Heart right ventricle (tissue), 16 donors: ENCODE results near the gene UNC80. TPM values are rescaled to one million over a fixed set of nuclear protein-coding genes. Genes with fewer than 3 reads are reported as not detected.

Source experiments
- ATAC-seq, 8 donors: fragments of 200-7000 bp; cut with Tn5 transposase; one replicate each; pipeline ENCODE4 v1.9.1; 2020; ENCODE audit warnings: mild to moderate bottlenecking in 8 of 8, moderate library complexity in 8 of 8, moderate number of reproducible peaks in 1 of 8
- DNase-seq, 2 donors: peaks; one replicate each; pipeline ENCODE4 v3.0.0-alpha.2; 2020
- H3K27ac ChIP-seq, 10 donors: fragments of 200-600 bp; sonication (generic) in 2 of 10; one replicate each; pipeline versions ENCODE4 v1.5.0 to v1.8.0; 2020 to 2022; ENCODE audit warnings: mild to moderate bottlenecking in 3 of 10
- H3K27me3 ChIP-seq, 7 donors: fragments of 200-600 bp; one replicate each; pipeline ENCODE4 v1.8.0; 2021 to 2022; ENCODE audit warnings: mild to moderate bottlenecking in 2 of 7
- H3K36me3 ChIP-seq, 9 donors: fragments of 200-600 bp; sonication (generic) in 1 of 9; one replicate each; pipeline versions ENCODE4 v1.5.0 to v1.8.0; 2020 to 2022; ENCODE audit warnings: mild to moderate bottlenecking in 2 of 9
- H3K4me1 ChIP-seq, 9 donors: fragments of 200-600 bp; sonication (generic) in 1 of 9; one replicate each; pipeline versions ENCODE4 v1.5.0 to v1.8.0; 2020 to 2022; ENCODE audit warnings: mild to moderate bottlenecking in 4 of 9
- H3K4me3 ChIP-seq, 10 donors: fragments of 200-600 bp; sonication (generic) in 2 of 10; one replicate each; pipeline versions ENCODE4 v1.5.0 to v1.8.0; 2020 to 2022; ENCODE audit warnings: mild to moderate bottlenecking in 7 of 10, moderate library complexity in 2 of 10
- H3K9me3 ChIP-seq, 11 donors: fragments of 200-600 bp in 10 of 11; sonication (generic) in 2 of 11; one replicate each; pipeline versions ENCODE4 v1.5.0 to v1.8.0; 2013 to 2022; ENCODE audit warnings: mild to moderate bottlenecking in 2 of 11, control low read depth in 1 of 11, moderate library complexity in 1 of 11
- CTCF ChIP-seq, 9 donors: fragments of 200-600 bp; sonication (generic) in 2 of 9; IDR thresholded peaks; one replicate each; pipeline versions ENCODE4 v1.5.0 to v1.8.0; 2021 to 2022; ENCODE audit warnings: antibody characterized with exemption in 9 of 9, mild to moderate bottlenecking in 5 of 9, moderate library complexity in 1 of 9
- WGBS, 2 donors: extraction: QIAGEN DNeasy Blood & Tissue Kit; methylation state at CpG; one replicate each; pipeline ENCODE4 v1.1.7; 2013; ENCODE audit warnings: inconsistent platforms in 1 of 2; 5-methylcytosine and 5-hydroxymethylcytosine counted together
- intact Hi-C, 10 donors: fragments of 100-400 bp; cut with DNase I; formaldehyde crosslinking; loops; one replicate each; pipeline versions ENCODE4 v1.11.1 to v1.14.2; 2022
- polyA plus RNA-seq, 2 donors: library from polyadenylated mRNA; stranded (reverse); fragments of 200-250 nt; gene quantifications; one replicate each; pipeline ENCODE4 v1.2.3, GENCODE V29; 2013
- total RNA-seq, 10 donors: library from RNA; stranded (reverse); fragmentation: NEBNext Ultra II Directional in 3 of 10; extraction: Animal tissue kit (Norgen Biotek cat#: 25700) in 3 of 10; gene quantifications; one replicate each; pipeline versions ENCODE4 v1.2.1 to v1.2.4, GENCODE V29; 2021 to 2023
- donor health status: Arrhythmogenic right ventricular cardiomyopathy.
- donor health status: ischemic (EF 13 %, LVEDD 7.1; RV severe dilation, severe dysfunction).
- donor health status: healthy with polysubstance abuse.
- donor health status: DM: no; HTN: yes; CAD: no.
- donor health status: DM: no; HTN: no; CAD: no.
- donor health status: ischemic (EF 25% LVEDD 6.9; RV normal size, moderate dysfunction).
- donor health status: ischemic (EF 25% LVEDD 5.7; RV mildly dilated, moderate dysfunction).
- donor health status: healthy.
- donor health status: DM: yes; HTN: yes; CAD: no.
- donor health status: Ischemic cardiomyopathy.
- donor health status: ischemic (EF 35%, LVEDD 5.7; RV mildly dilated, moderate dysfunction).
- donor health status: nonischemic (EF 11% LVEDD 7.7; RV severe dilation, severe dysfunction).
- donor health status: DM: yes; HTN: yes; CAD: no.
- donor health status: PGD.
- donor health status: ischemic (EF 29% LVEDD 5.4; RV normal size, mild dysfunction).
- donor health status: nonischemic (EF 23%, LVEDD 6.1; RV moderate dilation, normal function).

The UNC80 gene
- total and polyA plus RNA-seq, 12 donors = under 0.01 to 1.3 (median 0.32) TPM; not detected in 4

- no peak for ATAC-seq
- Histone ChIP-seq H3K27me3 (no peaks in the 10 kb centered on the region), H3K4me3 (no peak overlapping the region), H3K4me1 (no peaks in the 10 kb centered on the region), H3K36me3 (no peaks in the 10 kb centered on the region), H3K27ac (no peak overlapping the region), H3K9me3 (no peaks in the 10 kb centered on the region)
- no peak for TF ChIP-seq CTCF (IDR thresholded peaks at IDR 0.05)
- no peak for DNase-seq
- WGBS, 2 donors = 74 to 75% methylated on average over 2 of the region's 2 CpGs
- intact Hi-C loops = loop anchor here in 3 of 10 donors (5.0 to 10.0 kb wide), 2 partner anchors 619 to 621 kb away; no protein-coding TSS in a partner anchor
Observed at GRCh38 chr2:209956271-209956670, 184.6 kb downstream of the UNC80 start.

GRCh38 chr2:209958016-209958415, 186.4 kb downstream of the UNC80 start:
- Histone ChIP-seq H3K27me3 (no peaks in the 10 kb centered on the region), H3K4me1 (no peaks in the 10 kb centered on the region), H3K36me3 (no peaks in the 10 kb centered on the region), H3K9me3 (no peaks in the 10 kb centered on the region), H3K27ac (no peak overlapping the region), H3K4me3 (no peak overlapping the region)
- no peak for DNase-seq
- intact Hi-C loops = loop anchor here in 3 of 10 donors (5.0 to 10.0 kb wide), 2 partner anchors 621 to 623 kb away; no protein-coding TSS in a partner anchor
- 89 to 91% methylated on average over 2 of the region's 2 CpGs for WGBS, 2 donors
- TF ChIP-seq CTCF (IDR thresholded peaks at IDR 0.05) = no peak
- no peak for ATAC-seq

GRCh38 chr2:209960045-209960444, 188.4 kb downstream of the UNC80 start:
- ATAC-seq = no peak
- intact Hi-C loops = loop anchor here in 7 of 10 donors (2.0 to 10.0 kb wide), 5 partner anchors 395 to 625 kb away; no protein-coding TSS in a partner anchor
- no peaks in the 10 kb centered on the region for H3K27me3 ChIP-seq
- TF ChIP-seq CTCF (IDR thresholded peaks at IDR 0.05) = no peak
- H3K27ac ChIP-seq = no peak overlapping the region
- H3K4me3 ChIP-seq = no peak overlapping the region
- 70 to 72% methylated on average over 7 of the region's 7 CpGs for WGBS, 2 donors
- H3K36me3 ChIP-seq = no peaks in the 10 kb centered on the region
- no peaks in the 10 kb centered on the region for H3K4me1 ChIP-seq
- no peaks in the 10 kb centered on the region for H3K9me3 ChIP-seq
- no peak for DNase-seq

GRCh38 chr2:209960676-209961630, 189.3 kb downstream of the UNC80 start:
- intact Hi-C loops = loop anchor here in 7 of 10 donors (2.0 to 10.0 kb wide), 5 partner anchors 396 to 626 kb away; no protein-coding TSS in a partner anchor

More at GRCh38 chr2:209960676-209961630, 189.3 kb downstream of the UNC80 start:
- no peaks in the 10 kb centered on the region for H3K27me3 ChIP-seq
- H3K4me1 ChIP-seq = no peaks in the 10 kb centered on the region
- DNase-seq = peak in 1 of 2 donors; percentile 21
- peak in 6 of 8 donors; percentile 49 to 80 (median 60) for ATAC-seq
- no peaks in the 10 kb centered on the region for H3K9me3 ChIP-seq
- H3K27ac ChIP-seq = no peak overlapping the region
- no peak overlapping the region for H3K4me3 ChIP-seq
- TF ChIP-seq CTCF (IDR thresholded peaks at IDR 0.05) = peak; percentile 32 to 79 (median 68)
- no peaks in the 10 kb centered on the region for H3K36me3 ChIP-seq
- WGBS, 2 donors = 29 to 35% methylated on average over 4 of the region's 4 CpGs
